Ovary (tissue), 3 donors: Measurements from ENCODE around the gene CD53.
"Not testable (repeated sequence)": the region's sequence is repeated elsewhere in the genome, so short reads cannot be mapped to it uniquely, and the experiment has no call there.

Experiments used
- POLR2A ChIP-seq: fragments of 450-650 bp; IDR thresholded peaks from one replicate; pipeline ENCODE4 v1.6.1; 2017; ENCODE audit warnings: antibody characterized with exemption, mild to moderate bottlenecking, moderate library complexity
- TF ChIP-seq, protein P1 (sequence below), 3 donors: fragments of 450-650 bp in 2 of 3; fragments of 200-600 bp in 1 of 3; IDR thresholded peaks; one replicate each; pipeline versions ENCODE4 v1.5.1 to v1.8.0; 2016 to 2022; ENCODE audit warnings: antibody characterized with exemption in 3 of 3, mild to moderate bottlenecking in 1 of 3
- donor health status: DM: no; HTN: no; CAD: no.

- not testable (repeated sequence) for TF ChIP-seq POLR2A
- TF ChIP-seq, protein P1, sequence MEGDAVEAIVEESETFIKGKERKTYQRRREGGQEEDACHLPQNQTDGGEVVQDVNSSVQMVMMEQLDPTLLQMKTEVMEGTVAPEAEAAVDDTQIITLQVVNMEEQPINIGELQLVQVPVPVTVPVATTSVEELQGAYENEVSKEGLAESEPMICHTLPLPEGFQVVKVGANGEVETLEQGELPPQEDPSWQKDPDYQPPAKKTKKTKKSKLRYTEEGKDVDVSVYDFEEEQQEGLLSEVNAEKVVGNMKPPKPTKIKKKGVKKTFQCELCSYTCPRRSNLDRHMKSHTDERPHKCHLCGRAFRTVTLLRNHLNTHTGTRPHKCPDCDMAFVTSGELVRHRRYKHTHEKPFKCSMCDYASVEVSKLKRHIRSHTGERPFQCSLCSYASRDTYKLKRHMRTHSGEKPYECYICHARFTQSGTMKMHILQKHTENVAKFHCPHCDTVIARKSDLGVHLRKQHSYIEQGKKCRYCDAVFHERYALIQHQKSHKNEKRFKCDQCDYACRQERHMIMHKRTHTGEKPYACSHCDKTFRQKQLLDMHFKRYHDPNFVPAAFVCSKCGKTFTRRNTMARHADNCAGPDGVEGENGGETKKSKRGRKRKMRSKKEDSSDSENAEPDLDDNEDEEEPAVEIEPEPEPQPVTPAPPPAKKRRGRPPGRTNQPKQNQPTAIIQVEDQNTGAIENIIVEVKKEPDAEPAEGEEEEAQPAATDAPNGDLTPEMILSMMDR (IDR thresholded peaks at IDR 0.05), result not testable (repeated sequence)
Observed at GRCh38 chr1:110860620-110861019, 12.3 kb upstream of the CD53 start.
